GM18507 (cell line): Measurements from ENCODE around the gene CIDEA.
A peak's percentile ranks its signal among the peaks of the same experiment; 100 is the strongest.

Experiments
- DNase-seq: peaks from one replicate; pipeline ENCODE4 v3.0.0; 2011; ENCODE audit warnings: low read depth; ENCODE audit not compliant: insufficient read length; ENCODE audit errors: extremely low spot score
- FAIRE-seq: peaks from 2 replicates; lab custom pipeline; 2011; peaks lifted over from hg19 to GRCh38; lab: Jason Lieb, UNC

The CIDEA gene

DNA sequence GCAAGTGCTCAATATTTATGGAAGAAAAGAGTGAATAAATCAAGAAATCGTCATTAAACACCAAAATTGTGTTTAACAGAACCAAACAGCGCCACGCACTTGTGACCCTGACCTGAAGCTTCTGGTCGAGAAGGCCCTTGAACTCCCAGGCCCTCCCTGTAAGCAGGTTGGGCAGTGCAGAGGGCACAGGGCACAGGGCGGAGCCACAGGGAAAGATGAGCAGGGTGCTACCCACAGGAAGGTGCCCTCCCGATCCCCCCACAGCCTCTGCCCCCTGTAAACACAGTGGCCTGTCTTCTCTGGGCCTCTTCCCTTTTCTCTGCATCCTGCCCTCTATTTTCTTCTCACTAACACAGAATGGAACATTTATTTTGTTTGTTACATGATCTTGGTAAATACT, 37.0 kb downstream of the CIDEA start:
- FAIRE-seq (no peak), DNase-seq (no peak)

DNA sequence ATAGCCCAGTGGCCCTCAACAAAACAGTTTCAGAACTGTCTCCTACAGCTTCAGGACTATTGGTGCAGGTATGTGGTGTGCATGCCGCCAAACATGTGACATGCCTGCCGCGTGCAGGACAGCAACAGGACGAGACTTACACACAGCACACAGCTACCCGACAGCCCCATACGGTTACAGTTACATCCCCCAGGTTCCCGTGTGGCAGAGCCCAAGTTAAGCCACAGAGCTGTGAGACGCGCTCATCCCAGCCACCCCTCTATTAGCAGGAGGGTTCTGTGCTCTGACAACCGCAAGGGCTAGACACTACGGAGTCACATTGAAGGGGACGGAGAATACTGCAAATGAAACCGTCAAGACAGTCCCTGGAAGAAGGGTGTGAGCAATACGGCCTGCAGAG, 37.5 kb downstream of the CIDEA start:
- DNase-seq (no peak), FAIRE-seq (no peak)

DNA sequence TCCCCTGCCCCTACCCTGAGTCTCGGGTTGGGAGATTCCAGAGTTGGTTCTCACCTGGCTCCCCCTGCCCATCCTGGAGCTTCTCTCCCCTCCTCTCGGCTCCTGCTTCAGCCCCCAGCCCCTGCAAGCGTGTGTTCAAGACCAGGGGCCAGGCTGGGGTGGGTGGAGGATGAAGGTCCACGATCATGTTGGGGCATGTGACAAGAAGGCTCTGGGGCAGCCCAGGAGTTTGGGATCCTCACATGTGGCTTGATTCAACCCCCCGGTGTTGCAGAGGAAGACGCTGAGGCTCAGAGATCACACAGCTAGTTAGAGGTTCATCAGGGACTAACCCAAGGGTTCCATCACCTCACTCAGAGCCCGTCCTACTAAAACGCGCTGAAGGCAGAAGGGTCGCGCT, 39.7 kb downstream of the CIDEA start:
- no peak for DNase-seq

DNA sequence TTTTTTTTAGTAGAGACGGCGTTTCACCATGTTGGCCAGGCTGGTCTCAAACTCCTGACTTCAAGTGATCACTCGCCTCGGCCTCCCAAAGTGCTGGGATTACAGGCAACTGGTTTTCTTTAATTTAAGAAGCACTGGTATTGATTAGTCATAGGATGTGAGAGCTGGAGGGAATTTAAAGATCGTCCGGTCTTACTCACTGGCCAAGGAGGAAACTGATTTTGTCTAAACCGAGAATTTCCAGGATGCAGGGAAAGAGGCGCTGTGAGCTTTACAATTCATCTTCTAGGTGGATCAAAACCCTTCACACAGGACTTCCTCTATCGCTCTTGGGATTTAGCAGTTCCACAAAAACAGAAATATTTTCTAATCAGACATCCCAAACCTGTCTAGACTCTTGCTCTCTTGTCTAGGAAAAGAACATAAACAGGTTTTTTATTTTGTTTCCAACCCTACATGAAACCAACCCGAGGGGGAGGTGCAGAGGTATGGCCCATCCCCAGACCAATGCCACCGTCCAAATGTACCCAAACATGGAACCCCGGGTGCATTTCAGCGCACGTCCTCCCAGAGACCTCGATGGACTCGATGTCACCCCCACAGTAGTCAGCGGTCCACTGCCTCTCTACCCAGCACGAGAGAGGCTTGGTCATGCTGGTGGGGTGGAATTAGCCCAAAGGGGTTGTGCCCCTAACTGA, 41.4 kb downstream of the CIDEA start:
- DNase-seq (no peak), FAIRE-seq (no peak)

More for the DNA sequence above, 39.7 kb downstream of the CIDEA start:
- FAIRE-seq: no peak

DNA sequence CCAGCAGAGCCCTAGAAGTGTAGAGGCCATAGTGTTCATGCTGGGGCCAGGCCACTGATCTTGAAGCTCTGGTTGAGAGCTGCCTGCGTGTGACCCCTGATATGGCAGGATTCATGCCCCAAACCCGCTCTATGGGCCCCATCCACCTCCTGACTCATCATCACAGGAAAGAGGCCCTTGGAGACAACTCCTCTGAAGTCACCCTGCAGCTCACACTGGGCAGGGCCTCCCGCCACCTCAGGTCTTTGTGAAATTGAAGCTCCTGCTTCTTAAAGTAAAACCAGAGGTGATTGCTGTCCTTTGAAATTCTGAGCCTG, 41.9 kb downstream of the CIDEA start:
- FAIRE-seq: no peak
- no peak for DNase-seq

DNA sequence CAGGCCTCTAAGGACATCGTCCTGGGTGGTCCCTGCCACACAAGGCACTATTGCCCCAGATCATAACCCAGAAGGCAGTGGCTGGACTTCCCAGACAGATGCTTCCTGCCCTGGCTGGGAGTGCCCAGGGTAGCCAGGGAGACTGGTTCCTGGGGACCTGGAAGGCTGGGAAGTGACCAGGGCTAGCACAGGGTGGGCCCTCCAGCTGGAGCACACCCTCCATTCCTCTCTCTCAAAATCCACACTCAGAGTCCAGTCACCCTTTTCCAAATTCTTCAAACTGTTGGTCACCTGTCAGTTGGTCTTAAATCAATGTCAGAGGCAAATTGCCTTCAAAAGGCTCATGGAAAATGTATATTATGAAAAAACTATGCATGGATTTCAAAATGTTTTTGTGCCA, 42.3 kb downstream of the CIDEA start:
- DNase-seq (no peak), FAIRE-seq (no peak)

DNA sequence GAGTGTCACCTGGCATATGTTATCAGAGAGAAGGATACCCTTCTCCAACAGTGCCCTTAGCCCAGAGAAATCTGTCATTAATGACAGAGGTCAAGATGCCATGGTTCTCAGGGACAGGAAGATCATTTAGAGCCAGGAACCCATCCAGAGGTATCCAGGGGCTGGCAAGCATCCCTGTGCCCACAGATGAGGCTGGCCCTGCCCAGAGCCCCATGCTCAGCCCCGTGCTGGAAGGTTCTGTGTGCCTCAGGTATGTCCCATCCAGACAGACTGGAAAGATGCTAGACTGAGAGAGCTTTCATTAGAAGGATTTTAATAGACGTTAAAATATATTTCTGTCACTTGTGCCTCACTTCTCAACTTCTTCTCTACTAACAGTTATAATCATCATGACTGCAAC, 45.7 kb downstream of the CIDEA start:
- DNase-seq: no peak
- FAIRE-seq: no peak

DNA sequence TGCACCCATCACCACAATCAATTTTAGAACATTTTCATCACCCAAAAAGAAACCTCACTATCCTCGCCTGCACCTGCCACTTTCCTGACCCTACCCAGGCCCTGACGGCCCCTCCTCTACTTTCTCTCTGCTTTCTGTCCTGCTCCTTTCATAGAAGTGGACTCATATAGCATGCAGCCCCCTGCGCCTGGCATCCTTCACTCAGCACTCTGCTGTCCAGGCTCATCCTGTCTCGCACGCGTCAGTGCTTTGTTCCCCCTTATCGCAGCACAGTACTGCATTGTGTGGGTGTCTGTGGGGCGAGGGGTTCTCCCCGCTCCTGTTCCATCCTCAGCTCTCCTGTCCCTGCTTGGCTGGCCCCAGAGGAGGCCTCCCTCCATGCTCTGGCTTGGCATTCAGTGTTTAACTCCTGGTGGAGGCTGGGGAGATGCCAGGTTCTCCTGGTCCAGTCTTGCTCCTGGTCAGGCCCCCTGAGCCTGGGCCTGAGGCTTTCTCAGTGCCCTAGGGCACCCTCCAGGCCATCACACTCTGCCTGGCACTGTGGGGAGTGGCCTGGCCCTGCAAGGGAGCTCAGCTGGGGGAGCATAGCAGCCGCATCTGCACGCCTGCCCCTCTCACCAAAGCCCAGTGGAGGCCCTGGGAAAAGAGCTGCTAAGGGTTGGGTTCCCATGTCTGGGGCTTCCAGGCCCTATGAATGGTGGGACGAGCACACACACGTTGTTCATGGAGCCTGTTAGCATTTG, 47.3 kb downstream of the CIDEA start:
- no peak for FAIRE-seq
- no peak for DNase-seq

DNA sequence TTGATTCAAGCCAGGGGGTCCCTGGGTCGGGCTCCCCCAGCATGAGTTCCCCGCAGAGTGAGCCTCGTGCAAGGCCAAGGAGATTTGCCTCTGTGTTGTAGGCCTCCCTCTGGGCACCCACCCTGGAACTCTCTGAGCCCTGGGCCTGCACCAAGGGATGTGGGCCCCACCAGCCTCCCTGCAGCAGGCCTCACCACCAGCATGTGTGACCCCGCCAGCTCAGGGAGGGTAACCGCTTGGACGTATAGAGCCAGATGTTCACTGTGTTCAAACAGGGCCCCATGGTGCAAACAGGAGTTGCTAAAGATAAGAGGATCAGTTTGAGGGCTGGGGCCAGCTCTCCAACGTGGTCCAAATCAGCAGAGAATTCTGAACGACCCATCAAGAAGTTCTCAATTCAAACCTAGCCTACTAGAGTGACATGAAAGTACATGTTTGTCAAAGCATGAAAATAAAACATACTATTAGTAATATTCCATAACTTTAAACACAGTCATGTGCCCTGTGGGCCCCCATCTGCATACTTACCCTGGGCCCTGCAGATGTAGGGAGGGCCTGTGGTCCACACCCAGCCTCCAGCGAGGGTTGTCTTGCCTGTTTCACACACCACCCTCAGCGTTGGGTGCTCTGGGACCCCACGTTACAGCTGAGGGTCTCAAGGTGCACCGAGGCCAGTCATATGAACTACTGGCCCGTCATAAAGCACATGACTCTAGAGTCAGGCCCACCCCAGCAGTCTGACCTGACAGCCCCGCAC, 48.4 kb downstream of the CIDEA start:
- DNase-seq: no peak
- no peak for FAIRE-seq

DNA sequence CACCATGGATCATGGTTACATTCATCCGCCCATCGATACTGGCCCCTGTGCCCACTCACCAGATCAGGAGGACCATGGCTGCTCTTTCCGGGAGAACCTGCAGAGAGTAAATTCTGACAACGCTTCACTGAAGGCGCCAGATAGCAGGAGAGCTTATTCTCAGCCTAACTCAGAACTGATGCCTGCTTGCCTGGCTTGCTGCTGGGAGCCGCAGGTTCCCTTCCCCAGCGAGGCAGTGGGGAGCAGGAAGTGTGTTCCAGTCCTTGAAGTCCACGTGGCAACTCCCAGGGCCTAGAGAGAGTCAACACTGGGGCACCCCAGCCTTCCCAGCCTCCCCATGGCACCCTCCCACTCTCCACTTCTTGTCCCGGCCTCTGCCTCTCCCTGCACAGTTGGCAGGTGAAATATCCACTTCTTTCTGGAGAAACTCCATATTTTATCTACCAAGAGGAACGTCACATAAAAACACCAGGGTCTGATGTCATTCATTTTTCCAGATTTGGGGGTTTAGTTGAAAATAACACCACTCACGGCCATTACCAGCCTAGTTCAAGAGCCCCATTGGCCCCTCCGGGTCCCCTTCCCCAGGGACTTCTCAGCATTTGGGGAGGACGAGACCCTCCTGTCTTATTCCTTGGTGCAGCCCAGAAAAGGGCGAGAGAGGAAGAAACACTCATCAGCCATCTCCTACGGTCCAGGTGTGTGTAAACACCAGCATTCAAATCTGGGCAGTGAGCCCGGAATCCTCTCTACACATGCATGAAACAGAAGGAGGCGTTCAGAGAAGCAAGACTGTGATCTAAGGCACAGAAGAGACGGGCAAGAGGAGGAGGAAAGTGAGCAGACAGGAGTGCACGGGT, 50.4 kb downstream of the CIDEA start:
- no peak for FAIRE-seq
- DNase-seq: no peak

DNA sequence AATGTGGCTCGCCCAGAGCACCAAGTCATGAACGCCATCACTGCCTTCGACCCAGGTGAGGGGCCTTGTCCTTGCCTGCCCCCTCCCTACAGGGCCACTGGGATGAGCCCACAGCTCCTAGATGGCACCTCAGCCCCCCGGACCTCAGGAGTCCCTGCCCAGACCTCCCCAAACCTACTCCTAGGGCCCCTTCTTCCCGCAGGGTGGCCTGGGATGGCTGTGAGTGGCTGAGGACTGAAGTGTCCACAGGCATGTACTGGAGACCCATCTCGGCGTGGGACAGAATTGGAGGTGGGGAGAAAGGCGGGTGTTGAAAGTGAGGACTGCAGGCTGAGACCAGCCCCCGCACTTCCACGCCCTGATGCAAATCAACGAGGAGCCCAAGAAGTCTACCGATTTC, 51.0 kb downstream of the CIDEA start:
- FAIRE-seq (no peak), DNase-seq (no peak)

DNA sequence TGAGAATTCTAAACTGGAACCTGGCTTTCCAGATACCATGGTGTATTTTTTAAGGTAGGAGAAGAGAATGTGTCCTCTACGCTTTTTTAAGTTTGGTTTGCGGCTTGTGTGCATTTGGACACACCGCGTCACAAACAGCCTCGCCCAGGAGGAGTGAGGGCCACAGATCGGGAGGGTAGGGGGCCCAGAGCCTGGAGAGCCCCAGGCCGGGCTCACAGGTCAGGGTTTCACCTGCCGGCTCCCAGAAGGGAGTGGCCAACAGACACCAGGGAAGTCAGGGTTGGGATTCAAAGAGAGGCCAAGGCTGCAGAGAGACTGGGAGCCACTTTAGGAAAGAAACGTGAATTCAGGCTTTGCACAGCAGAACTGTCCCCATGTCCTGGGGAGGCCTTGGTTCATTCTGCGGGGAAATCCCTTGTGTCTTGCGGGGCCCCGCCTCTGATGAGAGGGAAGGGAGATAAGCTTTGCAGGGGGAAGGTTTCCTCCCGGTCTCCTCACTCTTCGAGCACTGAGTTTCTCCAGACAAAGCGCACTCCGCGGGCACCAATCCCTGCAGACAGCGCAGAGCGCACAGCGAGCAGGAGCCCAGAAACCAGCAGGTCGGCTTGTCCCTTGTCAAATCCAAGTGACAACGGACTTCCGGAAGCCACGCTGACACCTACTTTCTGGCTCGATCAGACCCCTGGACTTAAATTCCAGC, 51.9 kb downstream of the CIDEA start:
- DNase-seq (no peak), FAIRE-seq (no peak)

DNA sequence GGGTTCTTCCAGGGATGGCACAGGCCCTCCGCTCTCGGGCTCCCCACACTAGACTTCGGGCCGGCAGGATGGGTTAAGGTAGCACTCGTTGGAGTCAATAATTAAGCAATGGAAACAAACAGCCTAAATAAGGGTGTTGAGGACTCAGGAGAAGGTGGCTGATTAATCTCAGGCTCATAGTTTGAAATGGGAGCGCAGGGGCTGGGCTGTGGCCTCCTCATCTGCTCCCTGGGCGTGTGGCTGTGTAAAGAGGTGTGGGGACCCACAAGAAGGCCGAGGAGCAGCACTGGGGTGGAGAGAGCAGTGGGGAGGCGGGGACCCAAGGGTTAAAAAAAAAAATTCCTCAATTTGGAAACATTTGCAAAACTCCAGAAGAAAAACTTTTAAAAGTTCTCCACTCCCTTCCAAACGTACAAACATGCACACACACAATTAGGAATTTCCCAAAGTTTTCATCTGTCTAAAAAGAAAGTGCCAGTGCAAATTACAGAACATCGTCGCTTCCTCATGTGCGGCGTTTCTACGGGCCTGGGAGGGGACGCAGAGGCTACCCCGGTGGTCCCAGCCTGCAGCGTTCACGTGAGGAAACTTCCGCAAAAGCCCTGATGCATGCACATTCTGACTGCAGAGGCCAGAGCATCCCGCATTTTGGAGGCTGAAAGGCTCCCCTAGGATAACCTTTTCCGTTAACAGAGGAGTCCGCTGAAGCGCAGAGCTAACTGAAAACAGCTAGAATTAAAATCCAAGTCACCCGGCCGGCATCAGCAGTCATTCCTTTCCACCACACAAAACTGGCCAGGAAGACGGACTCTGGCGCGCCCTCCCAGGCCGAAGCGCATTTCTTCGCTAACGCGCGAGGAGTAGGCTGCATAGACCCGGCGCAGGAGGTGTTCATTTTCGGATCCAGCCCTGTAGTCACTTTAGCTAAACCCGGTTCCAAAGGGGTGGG, 52.9 kb downstream of the CIDEA start:
- FAIRE-seq (no peak), DNase-seq (no peak)

DNA sequence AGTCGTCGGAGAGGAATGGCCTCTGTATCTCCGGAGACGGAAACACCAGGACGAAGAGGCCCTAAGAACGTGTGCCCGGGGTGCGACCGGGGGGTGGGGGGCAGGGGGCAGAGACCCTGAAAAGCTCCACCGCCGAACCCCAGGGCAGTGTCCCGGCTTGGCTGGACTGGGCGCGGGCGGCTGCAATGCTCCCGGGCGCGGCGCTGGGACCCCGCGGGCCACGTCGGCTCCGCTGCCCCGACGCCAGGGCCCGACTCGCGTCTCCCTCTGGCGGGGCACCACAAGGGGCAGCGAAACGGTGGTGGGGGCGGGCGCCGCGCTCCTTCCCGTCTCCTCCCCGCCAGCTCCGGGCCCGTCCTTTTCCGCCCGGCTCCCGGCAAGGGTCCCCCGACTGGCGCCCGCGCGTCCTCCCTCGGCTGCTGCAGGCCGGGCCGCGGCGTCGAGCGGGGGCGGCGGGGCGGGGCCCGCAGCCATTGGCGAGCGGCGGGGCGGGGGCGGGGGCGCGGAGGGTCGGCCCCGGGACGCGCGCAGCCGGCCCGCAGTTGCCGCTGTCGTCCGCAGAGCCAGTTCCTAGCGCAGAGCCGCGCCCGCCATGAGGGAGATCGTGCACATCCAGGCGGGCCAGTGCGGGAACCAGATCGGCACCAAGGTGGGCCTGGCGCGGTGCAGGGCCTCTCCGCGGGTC, 53.7 kb downstream of the CIDEA start, which contains the start of gene TUBB6:
TUBB6 (plus strand) TSS at position 541 of the 685 bp plus-strand sequence; CDS start at position 593, 52 bp downstream.
- no peak for FAIRE-seq
- peak; percentile 59 for DNase-seq

DNA sequence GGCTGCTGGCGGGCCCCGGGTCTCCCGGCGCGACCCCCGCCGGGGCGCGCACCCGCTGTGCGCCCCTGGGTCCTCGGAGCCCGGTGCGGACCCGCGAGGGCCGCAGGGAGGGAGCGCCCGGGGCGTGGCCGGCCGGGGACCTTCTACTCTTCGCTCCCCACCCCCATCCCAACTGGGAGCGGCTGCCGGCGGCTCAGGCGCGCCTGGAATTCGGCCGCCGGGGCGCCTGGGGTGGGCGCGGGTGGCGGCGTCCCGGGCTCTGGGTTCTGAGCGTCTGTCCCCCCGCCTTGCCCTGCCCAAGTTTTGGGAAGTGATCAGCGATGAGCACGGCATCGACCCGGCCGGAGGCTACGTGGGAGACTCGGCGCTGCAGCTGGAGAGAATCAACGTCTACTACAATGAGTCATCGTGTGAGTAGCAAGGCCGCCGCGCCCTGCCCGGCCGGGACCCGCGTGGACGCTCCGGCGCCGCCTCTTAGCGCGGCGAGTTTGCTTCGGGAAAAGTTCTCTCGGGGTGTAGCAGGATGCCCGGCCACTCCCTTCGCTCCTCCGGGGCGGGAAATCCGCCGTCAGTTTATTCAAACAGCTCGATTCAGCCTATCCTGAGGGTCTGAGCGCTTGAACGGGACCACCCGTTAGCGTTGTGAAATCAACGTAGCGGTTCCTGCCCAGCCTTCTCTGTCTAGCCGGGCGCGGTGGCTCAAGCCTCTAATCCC, 54.4 kb downstream of the CIDEA start:
- no peak for DNase-seq
- peak; percentile 55 for FAIRE-seq

DNA sequence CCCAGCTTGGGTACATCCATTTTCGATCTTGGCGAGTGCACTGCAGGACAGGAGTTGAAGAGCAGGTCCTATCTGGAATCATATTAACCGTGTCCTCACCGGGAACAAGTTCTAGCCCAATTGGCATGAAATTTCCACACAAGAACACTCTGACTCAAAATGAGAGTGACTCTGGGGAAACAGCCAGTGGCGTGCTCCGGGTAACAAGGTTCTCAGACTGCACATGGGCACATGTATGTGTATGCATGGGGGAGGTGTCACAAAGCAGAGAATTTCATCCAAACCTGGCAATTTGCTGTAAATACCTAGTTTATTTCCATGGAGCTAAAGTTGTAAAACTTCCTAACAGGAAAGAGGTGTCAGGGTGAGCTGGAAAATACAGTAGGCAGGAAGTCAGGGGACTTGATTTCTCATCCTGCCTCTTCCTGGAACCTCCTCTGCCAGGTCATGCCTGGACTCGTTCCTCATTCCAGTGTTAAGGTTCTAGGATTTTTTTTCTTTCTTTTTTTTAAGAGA, 55.6 kb downstream of the CIDEA start:
- FAIRE-seq (peak; percentile 35), DNase-seq (no peak)

DNA sequence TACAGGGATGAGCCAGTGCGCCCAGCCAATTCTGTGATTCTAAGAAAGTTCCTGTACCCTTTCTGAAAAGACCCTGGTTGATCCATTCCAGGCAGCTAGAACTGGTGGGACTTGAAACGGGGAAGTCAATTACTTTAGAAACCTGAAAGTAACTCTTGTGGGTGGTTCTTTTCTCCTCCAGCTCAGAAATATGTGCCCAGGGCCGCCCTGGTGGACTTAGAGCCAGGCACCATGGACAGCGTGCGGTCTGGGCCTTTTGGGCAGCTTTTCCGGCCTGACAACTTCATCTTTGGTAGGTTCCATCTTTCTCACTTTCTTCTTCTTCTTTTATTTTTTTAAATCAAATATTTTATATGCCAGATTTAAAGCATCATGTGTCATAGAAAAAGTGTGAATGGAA, 56.6 kb downstream of the CIDEA start:
- DNase-seq (no peak), FAIRE-seq (no peak)
